Transverse colon (tissue), 4 donors: ENCODE measurements around the gene TMEM209.

ENCODE experiments used
- EP300 ChIP-seq: sonication (generic); formaldehyde crosslinking; IDR thresholded peaks from one replicate; pipeline ENCODE4 v1.6.1; 2017; ENCODE audit warnings: antibody characterized with exemption, low read depth
- POLR2AphosphoS5 ChIP-seq, 3 donors: sonication (generic); formaldehyde crosslinking; IDR thresholded peaks; one replicate each; pipeline ENCODE4 v1.6.1; 2016; ENCODE audit warnings: antibody characterized with exemption in 3 of 3
- TF ChIP-seq, protein P1 (sequence below), 5 experiments: fragments of 200-600 bp in 3 of 5; fragments of 450-650 bp in 2 of 5; sonication (generic) in 3 of 5; IDR thresholded peaks; 1 replicate in 2 of 5; 2 replicates in 3 of 5; pipeline ENCODE4 v1.5.1; 2016 to 2017; ENCODE audit warnings: antibody characterized with exemption in 5 of 5, inconsistent platforms in 3 of 5, mild to moderate bottlenecking in 2 of 5, moderate library complexity in 1 of 5

DNA sequence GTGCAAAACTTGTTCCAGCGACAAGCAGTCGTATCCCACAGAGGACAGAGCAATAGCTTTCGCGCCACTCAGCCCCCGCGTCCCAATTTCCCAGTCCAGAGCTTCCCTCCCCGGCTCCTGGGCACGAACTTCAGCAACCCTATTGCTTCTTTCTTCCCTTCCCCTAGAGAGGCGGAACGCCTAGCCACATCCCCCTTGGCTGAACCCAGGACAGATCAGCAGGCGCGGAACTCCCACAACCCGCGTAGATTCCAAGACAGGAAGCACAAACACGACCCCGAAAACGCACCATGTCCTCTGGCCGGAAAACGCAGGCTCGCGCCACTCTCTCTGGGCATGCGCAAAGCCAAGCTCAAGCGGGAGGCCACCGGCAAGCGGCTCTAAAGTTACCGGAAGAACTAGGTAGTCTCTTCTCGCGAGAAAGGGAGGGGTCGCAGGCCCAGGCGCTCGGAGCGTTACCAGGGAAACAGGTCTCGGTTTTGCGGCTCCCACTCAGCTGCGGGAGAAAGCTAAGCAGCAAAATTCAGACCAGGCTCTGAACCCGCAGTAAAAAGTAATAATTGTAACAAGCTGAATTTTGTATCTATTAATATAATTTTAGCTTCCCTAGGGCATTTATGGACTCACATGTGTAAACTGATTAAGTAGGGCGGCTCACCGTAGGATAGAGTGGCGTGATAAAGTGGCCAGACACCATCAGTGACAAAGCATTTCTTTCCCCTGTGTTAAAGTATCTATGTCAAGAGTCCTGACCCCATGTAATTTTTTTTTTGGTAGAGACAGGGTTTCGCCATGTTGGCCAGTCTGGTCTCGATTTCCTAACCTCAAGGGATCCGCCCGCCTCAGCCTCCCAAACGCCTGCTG is at the start of gene TMEM209:
- TF ChIP-seq, protein P1, sequence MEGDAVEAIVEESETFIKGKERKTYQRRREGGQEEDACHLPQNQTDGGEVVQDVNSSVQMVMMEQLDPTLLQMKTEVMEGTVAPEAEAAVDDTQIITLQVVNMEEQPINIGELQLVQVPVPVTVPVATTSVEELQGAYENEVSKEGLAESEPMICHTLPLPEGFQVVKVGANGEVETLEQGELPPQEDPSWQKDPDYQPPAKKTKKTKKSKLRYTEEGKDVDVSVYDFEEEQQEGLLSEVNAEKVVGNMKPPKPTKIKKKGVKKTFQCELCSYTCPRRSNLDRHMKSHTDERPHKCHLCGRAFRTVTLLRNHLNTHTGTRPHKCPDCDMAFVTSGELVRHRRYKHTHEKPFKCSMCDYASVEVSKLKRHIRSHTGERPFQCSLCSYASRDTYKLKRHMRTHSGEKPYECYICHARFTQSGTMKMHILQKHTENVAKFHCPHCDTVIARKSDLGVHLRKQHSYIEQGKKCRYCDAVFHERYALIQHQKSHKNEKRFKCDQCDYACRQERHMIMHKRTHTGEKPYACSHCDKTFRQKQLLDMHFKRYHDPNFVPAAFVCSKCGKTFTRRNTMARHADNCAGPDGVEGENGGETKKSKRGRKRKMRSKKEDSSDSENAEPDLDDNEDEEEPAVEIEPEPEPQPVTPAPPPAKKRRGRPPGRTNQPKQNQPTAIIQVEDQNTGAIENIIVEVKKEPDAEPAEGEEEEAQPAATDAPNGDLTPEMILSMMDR (IDR thresholded peaks at IDR 0.05): no peak
- TF ChIP-seq POLR2AphosphoS5 (IDR thresholded peaks at IDR 0.05): peak; percentile 78 to 95 (median 93)
- TF ChIP-seq EP300: no peak
